ENCODE measurements around the gene PREX1.

The PREX1 gene

DNA sequence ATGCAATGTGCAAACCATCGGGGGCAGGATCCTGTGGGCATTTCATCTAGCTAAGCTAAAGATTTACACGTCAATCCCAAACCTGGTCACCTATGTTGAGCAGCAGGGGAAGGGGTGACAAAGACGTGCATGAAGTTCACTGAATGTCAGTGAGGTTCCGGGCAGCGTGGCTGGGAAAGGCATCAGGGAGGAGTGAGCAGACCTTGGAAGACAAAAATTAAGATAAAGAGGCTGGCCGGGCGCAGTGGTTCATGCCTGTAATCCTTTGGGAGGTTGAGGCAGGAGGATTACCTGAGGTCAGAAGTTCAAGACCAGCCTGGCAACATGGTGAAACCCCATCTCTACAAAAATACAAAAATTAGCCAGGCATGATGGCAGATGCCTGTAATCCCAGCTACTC, 126.1 kb downstream of the PREX1 start:
- 93% methylated on average over 7 of the region's 7 CpGs for WGBS
- Histone ChIP-seq H3K27me3 (ENCODE audit: control insufficient read depth in 1 of 2, insufficient read depth in 1 of 2, low read length in 2 of 2) (peaks cover 0 to 32% of the 10 kb centered on the region in 2 experiments), H3K23ac (ENCODE audit: low read length in 2 of 2) (peak overlapping the region in 1 of 2 experiments; percentile 5), H3K9ac (ENCODE audit: low read length) (no peak overlapping the region), H3K14ac (ENCODE audit: low read length in 2 of 2) (no peak overlapping the region), H4K8ac (ENCODE audit: low read length) (no peak overlapping the region), H3K79me1 (replicated peaks; ENCODE audit: low read length, poor library complexity, severe bottlenecking) (peaks cover 15% of the 10 kb centered on the region), H2BK5ac (ENCODE audit: low read depth, low read length, poor library complexity, severe bottlenecking) (no peak overlapping the region), H3K4me2 (ENCODE audit: low read length, poor library complexity, severe bottlenecking) (no peak overlapping the region), H2AFZ (ENCODE audit: low read depth, low read length) (no peak overlapping the region), H4K91ac (ENCODE audit: low read length) (no peak overlapping the region), H3K27ac (ENCODE audit: low read length, poor library complexity, severe bottlenecking) (no peak overlapping the region), H3K4ac (ENCODE audit: low read depth in 1 of 2, low read length in 2 of 2) (no peak overlapping the region), H3K4me1 (ENCODE audit: control insufficient read depth, insufficient read depth, low read depth, low read length) (peaks cover 16% of the 10 kb centered on the region), H3K9me3 (ENCODE audit: control insufficient read depth, low read length) (no peaks in the 10 kb centered on the region), H2AK5ac (ENCODE audit: low read length, severe bottlenecking) (no peak overlapping the region), H2BK15ac (ENCODE audit: low read depth, poor library complexity, severe bottlenecking) (no peak overlapping the region), H2BK12ac (ENCODE audit: low read length in 2 of 2) (no peak overlapping the region), H3K36me3 (ENCODE audit: control insufficient read depth in 1 of 2, insufficient read depth in 2 of 2, low read depth in 1 of 2, low read length in 2 of 2) (peaks cover 4 to 22% of the 10 kb centered on the region in 2 experiments), H2BK120ac (ENCODE audit: low read depth, low read length) (no peak overlapping the region), H3K18ac (ENCODE audit: low read depth in 1 of 2, low read length in 2 of 2) (no peak overlapping the region), H3K4me3 (ENCODE audit: insufficient read depth in 1 of 2, low read depth in 1 of 2, low read length in 2 of 2) (no peak overlapping the region)
- no peak for DNase-seq

DNA sequence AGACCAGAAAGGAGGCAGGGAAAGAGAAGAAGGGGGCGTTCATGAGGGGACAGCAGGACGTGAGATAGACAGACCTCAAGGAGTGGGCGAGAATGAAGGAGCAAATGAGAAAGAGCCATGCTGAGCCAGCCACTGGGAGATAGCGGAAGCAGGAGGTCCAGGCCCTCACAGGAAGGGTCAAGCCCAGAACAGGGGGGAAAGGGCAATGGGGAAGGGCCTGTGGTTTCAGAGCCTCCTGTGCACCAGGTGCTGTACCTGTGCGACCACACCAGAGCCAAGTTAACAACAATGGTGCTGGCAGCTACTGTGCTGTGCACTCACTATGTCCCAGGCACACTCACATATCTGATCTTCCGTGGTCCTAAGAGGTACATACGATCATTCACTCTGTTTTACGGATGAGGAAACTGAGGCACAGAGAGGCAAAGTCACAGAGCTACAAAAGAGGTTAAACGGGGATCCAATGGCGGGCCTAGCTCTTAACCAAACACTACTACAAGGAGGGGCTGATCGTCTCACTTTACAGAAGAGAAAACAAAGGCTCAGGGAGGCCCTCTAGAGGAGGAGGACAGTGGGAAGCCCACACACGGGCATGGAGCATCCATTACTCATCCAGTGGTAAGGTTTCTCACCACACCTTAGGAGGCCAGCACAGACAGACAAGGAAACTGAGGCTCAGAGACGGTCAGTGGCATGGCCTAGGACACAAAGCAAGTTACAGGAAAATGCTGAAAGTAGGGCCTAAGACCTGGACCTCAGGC, 129.1 kb downstream of the PREX1 start:
- H2BK15ac ChIP-seq (ENCODE audit: low read depth, poor library complexity, severe bottlenecking): no peak overlapping the region
- H2BK5ac ChIP-seq (ENCODE audit: low read depth, low read length, poor library complexity, severe bottlenecking): no peak overlapping the region
- H3K4ac ChIP-seq (ENCODE audit: low read depth in 1 of 2, low read length in 2 of 2): no peak overlapping the region
- no peak for DNase-seq
- H3K27me3 ChIP-seq (ENCODE audit: control insufficient read depth in 1 of 2, insufficient read depth in 1 of 2, low read length in 2 of 2): peaks cover 0 to 24% of the 10 kb centered on the region in 2 experiments
- no peak overlapping the region for H2BK120ac ChIP-seq (ENCODE audit: low read depth, low read length)
- peaks cover 4 to 18% of the 10 kb centered on the region in 2 experiments for H3K36me3 ChIP-seq (ENCODE audit: control insufficient read depth in 1 of 2, insufficient read depth in 2 of 2, low read depth in 1 of 2, low read length in 2 of 2)
- no peak overlapping the region for H2BK12ac ChIP-seq (ENCODE audit: low read length in 2 of 2)
- H3K27ac ChIP-seq (ENCODE audit: low read length, poor library complexity, severe bottlenecking): no peak overlapping the region
- WGBS: 82% methylated on average over 13 of the region's 13 CpGs
- no peak overlapping the region for H3K4me3 ChIP-seq (ENCODE audit: insufficient read depth in 1 of 2, low read depth in 1 of 2, low read length in 2 of 2)
- no peak overlapping the region for H3K9ac ChIP-seq (ENCODE audit: low read length)
- H3K18ac ChIP-seq (ENCODE audit: low read depth in 1 of 2, low read length in 2 of 2): no peak overlapping the region
- H3K79me1 ChIP-seq (replicated peaks; ENCODE audit: low read length, poor library complexity, severe bottlenecking): peaks cover 11% of the 10 kb centered on the region
- H3K9me3 ChIP-seq (ENCODE audit: control insufficient read depth, low read length): no peaks in the 10 kb centered on the region
- H2AK5ac ChIP-seq (ENCODE audit: low read length, severe bottlenecking): peak overlapping the region; percentile 56
- H3K23ac ChIP-seq (ENCODE audit: low read length in 2 of 2): no peak overlapping the region
- H4K8ac ChIP-seq (ENCODE audit: low read length): no peak overlapping the region
- no peak overlapping the region for H2AFZ ChIP-seq (ENCODE audit: low read depth, low read length)
- no peak overlapping the region for H3K14ac ChIP-seq (ENCODE audit: low read length in 2 of 2)
- peaks cover 18% of the 10 kb centered on the region for H3K4me1 ChIP-seq (ENCODE audit: control insufficient read depth, insufficient read depth, low read depth, low read length)
- H4K91ac ChIP-seq (ENCODE audit: low read length): no peak overlapping the region
- no peak overlapping the region for H3K4me2 ChIP-seq (ENCODE audit: low read length, poor library complexity, severe bottlenecking)

DNA sequence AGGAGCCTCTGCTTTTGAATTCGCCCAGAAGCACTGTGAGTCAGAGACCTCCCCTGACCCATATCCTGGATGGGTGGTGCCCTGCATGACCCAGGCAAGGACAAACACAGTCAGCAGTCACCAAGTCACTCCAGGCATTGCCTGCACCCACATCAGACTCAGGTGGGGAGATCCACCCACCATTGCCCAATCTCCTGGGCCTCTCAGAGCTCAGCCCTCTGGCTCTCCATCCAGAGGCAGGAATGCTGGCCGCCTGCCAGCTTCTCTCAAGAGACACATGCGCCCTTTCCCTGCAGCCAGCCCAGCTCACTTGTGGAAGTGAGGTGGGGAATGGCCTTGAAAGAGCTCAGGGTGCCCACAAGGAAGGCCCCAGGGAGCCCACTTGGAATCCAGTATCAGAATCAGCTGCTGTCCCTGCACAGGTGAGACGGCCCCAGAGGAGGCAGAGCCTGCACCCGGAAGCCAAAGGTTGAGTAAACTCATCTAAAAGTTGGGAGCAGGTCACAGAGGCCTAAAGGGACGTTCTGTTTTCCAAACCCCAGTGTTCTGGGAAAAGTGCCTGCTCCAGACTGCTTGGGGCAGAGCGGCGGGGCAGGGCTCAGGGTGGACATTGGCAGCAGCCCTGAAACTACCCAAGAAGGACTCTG, 129.8 kb downstream of the PREX1 start:
- Histone ChIP-seq H2BK15ac (ENCODE audit: low read depth, poor library complexity, severe bottlenecking) (no peak overlapping the region), H2AK5ac (ENCODE audit: low read length, severe bottlenecking) (no peak overlapping the region), H3K9ac (ENCODE audit: low read length) (no peak overlapping the region), H2BK5ac (ENCODE audit: low read depth, low read length, poor library complexity, severe bottlenecking) (no peak overlapping the region), H3K23ac (ENCODE audit: low read length in 2 of 2) (no peak overlapping the region), H3K36me3 (ENCODE audit: control insufficient read depth in 1 of 2, insufficient read depth in 2 of 2, low read depth in 1 of 2, low read length in 2 of 2) (peaks cover 4 to 12% of the 10 kb centered on the region in 2 experiments), H3K79me1 (replicated peaks; ENCODE audit: low read length, poor library complexity, severe bottlenecking) (peaks cover 9% of the 10 kb centered on the region), H3K9me3 (ENCODE audit: control insufficient read depth, low read length) (no peaks in the 10 kb centered on the region), H3K14ac (ENCODE audit: low read length in 2 of 2) (no peak overlapping the region), H2AFZ (ENCODE audit: low read depth, low read length) (no peak overlapping the region), H4K91ac (ENCODE audit: low read length) (no peak overlapping the region), H4K8ac (ENCODE audit: low read length) (no peak overlapping the region), H3K4me3 (ENCODE audit: insufficient read depth in 1 of 2, low read depth in 1 of 2, low read length in 2 of 2) (no peak overlapping the region), H2BK12ac (ENCODE audit: low read length in 2 of 2) (no peak overlapping the region), H3K4me1 (ENCODE audit: control insufficient read depth, insufficient read depth, low read depth, low read length) (peaks cover 17% of the 10 kb centered on the region), H3K18ac (ENCODE audit: low read depth in 1 of 2, low read length in 2 of 2) (no peak overlapping the region), H2BK120ac (ENCODE audit: low read depth, low read length) (no peak overlapping the region), H3K4me2 (ENCODE audit: low read length, poor library complexity, severe bottlenecking) (no peak overlapping the region), H3K4ac (ENCODE audit: low read depth in 1 of 2, low read length in 2 of 2) (no peak overlapping the region), H3K27me3 (ENCODE audit: control insufficient read depth in 1 of 2, insufficient read depth in 1 of 2, low read length in 2 of 2) (peaks cover 0 to 16% of the 10 kb centered on the region in 2 experiments), H3K27ac (ENCODE audit: low read length, poor library complexity, severe bottlenecking) (no peak overlapping the region)
- DNase-seq: peak; percentile 53
- 81% methylated on average over 8 of the region's 8 CpGs for WGBS

DNA sequence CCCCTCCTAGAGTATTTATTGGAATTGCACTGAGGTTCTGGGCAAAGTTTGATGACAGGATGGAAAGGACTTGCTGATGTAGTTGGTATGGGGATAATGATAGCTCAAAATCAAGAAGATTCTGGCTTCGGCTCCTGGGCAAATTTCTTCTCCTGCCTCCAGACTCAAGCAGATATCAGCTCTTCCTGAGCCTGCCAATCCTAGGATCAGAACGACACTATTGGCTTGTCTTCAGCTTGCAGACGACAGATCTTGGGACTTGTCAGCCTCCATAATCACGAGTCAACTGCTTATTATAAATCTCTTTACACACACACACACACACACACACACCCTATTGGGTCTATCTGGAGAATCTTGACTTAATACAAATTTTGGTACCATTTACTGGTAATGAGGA, 131.1 kb downstream of the PREX1 start:
- Histone ChIP-seq H3K9me3 (ENCODE audit: control insufficient read depth, low read length) (no peaks in the 10 kb centered on the region), H3K9ac (ENCODE audit: low read length) (no peak overlapping the region), H4K91ac (ENCODE audit: low read length) (no peak overlapping the region), H3K14ac (ENCODE audit: low read length in 2 of 2) (no peak overlapping the region), H2BK15ac (ENCODE audit: low read depth, poor library complexity, severe bottlenecking) (no peak overlapping the region), H3K4me3 (ENCODE audit: insufficient read depth in 1 of 2, low read depth in 1 of 2, low read length in 2 of 2) (no peak overlapping the region), H3K27me3 (ENCODE audit: control insufficient read depth in 1 of 2, insufficient read depth in 1 of 2, low read length in 2 of 2) (peaks cover 0 to 8% of the 10 kb centered on the region in 2 experiments), H3K36me3 (ENCODE audit: control insufficient read depth in 1 of 2, insufficient read depth in 2 of 2, low read depth in 1 of 2, low read length in 2 of 2) (peaks cover 4 to 8% of the 10 kb centered on the region in 2 experiments), H3K23ac (ENCODE audit: low read length in 2 of 2) (no peak overlapping the region), H3K27ac (ENCODE audit: low read length, poor library complexity, severe bottlenecking) (no peak overlapping the region), H3K18ac (ENCODE audit: low read depth in 1 of 2, low read length in 2 of 2) (no peak overlapping the region), H2BK5ac (ENCODE audit: low read depth, low read length, poor library complexity, severe bottlenecking) (no peak overlapping the region), H3K4me2 (ENCODE audit: low read length, poor library complexity, severe bottlenecking) (no peak overlapping the region), H2AFZ (ENCODE audit: low read depth, low read length) (no peak overlapping the region), H4K8ac (ENCODE audit: low read length) (no peak overlapping the region), H2AK5ac (ENCODE audit: low read length, severe bottlenecking) (no peak overlapping the region), H3K4ac (ENCODE audit: low read depth in 1 of 2, low read length in 2 of 2) (no peak overlapping the region), H3K4me1 (ENCODE audit: control insufficient read depth, insufficient read depth, low read depth, low read length) (peaks cover 14% of the 10 kb centered on the region), H2BK12ac (ENCODE audit: low read length in 2 of 2) (no peak overlapping the region), H3K79me1 (replicated peaks; ENCODE audit: low read length, poor library complexity, severe bottlenecking) (peaks cover 5% of the 10 kb centered on the region), H2BK120ac (ENCODE audit: low read depth, low read length) (no peak overlapping the region)
- DNase-seq: no peak
- 97% methylated on average over 2 of the region's 4 CpGs for WGBS
